Loucy (cell line): Measurements from ENCODE around the gene CFAP100.

Experiments
- H2AFZ ChIP-seq: fragments of 200-600 bp; sonication (generic); 2 replicates; pipeline ENCODE4 v1.6.0; 2016; ENCODE audit warnings: antibody characterized with exemption, mild to moderate bottlenecking, low read length, moderate library complexity
- H3F3A ChIP-seq: fragments of 200-600 bp; 2 replicates; pipeline ENCODE4 v1.6.0; 2016; ENCODE audit warnings: antibody characterized with exemption, low read depth, mild to moderate bottlenecking
- H3K27me3 ChIP-seq: fragments of 200-600 bp; sonication (generic); 2 replicates; pipeline ENCODE4 v1.6.1; 2014; ENCODE audit warnings: low read length, mild to moderate bottlenecking; ENCODE audit not compliant: insufficient read depth, poor library complexity, severe bottlenecking
- H3K36me3 ChIP-seq: fragments of 200-600 bp; sonication (generic); 2 replicates; pipeline ENCODE4 v1.6.1; 2016; ENCODE audit warnings: low read length; ENCODE audit not compliant: insufficient read depth
- H3K4me1 ChIP-seq: fragments of 200-600 bp; sonication (generic); 2 replicates; pipeline ENCODE4 v1.5.1; 2014; ENCODE audit warnings: low read length, mild to moderate bottlenecking; ENCODE audit not compliant: insufficient read depth, poor library complexity, severe bottlenecking
- H3K4me2 ChIP-seq: fragments of 200-600 bp; sonication (generic); 2 replicates; pipeline ENCODE4 v1.6.0; 2014; ENCODE audit warnings: antibody characterized with exemption, low read length, low read depth, mild to moderate bottlenecking; ENCODE audit not compliant: poor library complexity, severe bottlenecking
- H3K4me3 ChIP-seq: fragments of 200-600 bp; sonication (generic); 2 replicates; pipeline ENCODE4 v1.5.1; 2014; ENCODE audit warnings: low read length, mild to moderate bottlenecking, mixed read lengths; ENCODE audit not compliant: poor library complexity, severe bottlenecking
- H3K79me2 ChIP-seq: fragments of 200-600 bp; sonication (generic); 2 replicates; pipeline ENCODE4 v1.6.1; 2014; ENCODE audit warnings: low read length; ENCODE audit not compliant: insufficient read depth
- H3K9ac ChIP-seq: fragments of 200-600 bp; sonication (generic); 2 replicates; pipeline ENCODE4 v1.6.0; 2014; ENCODE audit warnings: mild to moderate bottlenecking, low read depth, low read length, moderate library complexity; ENCODE audit not compliant: poor library complexity, severe bottlenecking
- H3K9me2 ChIP-seq: fragments of 200-600 bp; sonication (generic); replicated peaks from 2 replicates; pipeline ENCODE4 v1.6.1; 2016; ENCODE audit warnings: low read depth, low read length, mixed read lengths
- H3K9me3 ChIP-seq: fragments of 200-600 bp; sonication (generic); 2 replicates; pipeline ENCODE4 v1.6.1; 2014; ENCODE audit warnings: mild to moderate bottlenecking, antibody characterized with exemption, low read length, low read depth; ENCODE audit not compliant: insufficient read depth
- H4K20me1 ChIP-seq: fragments of 200-600 bp; sonication (generic); 2 replicates; pipeline ENCODE4 v1.6.0; 2014; ENCODE audit warnings: antibody characterized with exemption, low read length, mild to moderate bottlenecking; ENCODE audit not compliant: insufficient read depth, poor library complexity, severe bottlenecking
- EZH2phosphoT487 ChIP-seq: fragments of 200-600 bp; IDR thresholded peaks from 2 replicates; pipeline ENCODE4 v1.6.1; 2018; ENCODE audit warnings: antibody characterized with exemption, mild to moderate bottlenecking, moderate library complexity, borderline replicate concordance
- TF ChIP-seq, protein P1 (sequence below): fragments of 200-600 bp; sonication (generic); conservative IDR thresholded peaks from 2 replicates; pipeline ENCODE4 v1.5.1; 2014; ENCODE audit warnings: mild to moderate bottlenecking, antibody characterized with exemption, low read length

The CFAP100 gene

DNA sequence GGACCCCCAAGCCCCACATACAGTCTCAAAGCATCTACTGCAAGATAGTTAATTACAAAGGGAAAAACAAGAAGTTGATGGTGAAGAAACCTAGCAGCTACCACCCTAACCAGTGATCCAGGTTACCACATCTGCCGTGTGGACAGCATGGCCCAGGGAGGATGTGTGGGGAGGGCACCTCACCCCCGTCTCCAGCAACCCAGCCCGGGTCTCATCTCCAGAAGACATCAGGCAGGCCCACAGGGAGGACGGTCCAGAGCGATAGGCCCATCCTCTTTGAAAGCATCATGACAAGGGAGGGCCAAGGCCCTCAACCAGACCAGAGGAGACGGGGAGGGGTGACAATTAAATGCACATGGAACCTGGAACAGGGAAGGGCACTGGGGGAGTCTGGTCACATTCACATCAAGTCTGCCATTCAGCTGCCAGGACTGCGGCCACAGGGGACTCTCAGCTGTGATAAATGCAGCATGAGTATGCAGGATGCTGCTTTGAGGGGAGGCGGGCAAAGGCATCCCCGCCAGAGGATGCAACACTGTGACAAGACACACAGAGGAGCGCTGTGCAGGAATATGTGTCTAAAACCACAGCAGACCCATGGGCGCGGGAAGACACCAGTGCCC is 62.2 kb downstream of the CFAP100 start:
- Histone ChIP-seq H4K20me1 (peaks cover 50% of the 10 kb centered on the region), H3K79me2 (peaks cover 76% of the 10 kb centered on the region), H3F3A (no peaks in the 10 kb centered on the region)

DNA sequence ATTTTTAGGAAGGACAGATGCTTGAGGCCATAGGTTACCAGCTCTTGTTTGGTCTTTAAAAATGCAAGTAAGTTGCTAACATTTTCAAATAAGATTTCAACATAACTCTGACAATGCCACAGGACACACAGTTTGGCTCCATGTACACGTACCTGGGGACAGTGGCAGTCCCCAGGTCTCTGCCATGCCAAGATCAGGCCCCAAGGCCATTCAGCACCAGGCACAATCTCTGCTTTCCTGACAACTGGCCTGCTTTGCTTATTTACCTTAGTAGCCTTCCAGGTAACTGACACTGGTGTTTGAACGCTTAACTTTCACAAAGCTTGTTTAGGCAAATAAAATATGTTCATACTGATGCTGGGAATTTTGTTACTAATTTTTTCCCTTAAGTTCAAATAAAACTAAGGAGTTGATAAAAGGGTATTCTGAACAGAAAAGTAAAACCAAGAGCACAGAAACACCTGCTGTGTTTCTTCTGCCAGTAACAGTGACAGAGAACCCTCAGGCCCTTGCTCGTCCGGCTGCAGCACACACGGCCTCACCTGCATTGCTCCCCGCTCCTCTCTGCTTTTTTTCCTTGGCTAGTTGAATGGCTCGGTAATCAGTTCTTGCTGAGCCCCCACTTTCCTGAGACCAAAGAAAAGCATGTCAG is 64.5 kb downstream of the CFAP100 start:
- H3K9me2 ChIP-seq: no peaks in the 10 kb centered on the region
- H3K4me3 ChIP-seq: no peak overlapping the region
- no peak overlapping the region for H3K4me2 ChIP-seq
- peaks cover 90% of the 10 kb centered on the region; the same call in 1 of the 2 replicates for H3K36me3 ChIP-seq
- no peak overlapping the region for H2AFZ ChIP-seq
- H3F3A ChIP-seq: no peaks in the 10 kb centered on the region
- H3K9ac ChIP-seq: no peak overlapping the region
- no peaks in the 10 kb centered on the region for H3K4me1 ChIP-seq
- TF ChIP-seq, protein P1, sequence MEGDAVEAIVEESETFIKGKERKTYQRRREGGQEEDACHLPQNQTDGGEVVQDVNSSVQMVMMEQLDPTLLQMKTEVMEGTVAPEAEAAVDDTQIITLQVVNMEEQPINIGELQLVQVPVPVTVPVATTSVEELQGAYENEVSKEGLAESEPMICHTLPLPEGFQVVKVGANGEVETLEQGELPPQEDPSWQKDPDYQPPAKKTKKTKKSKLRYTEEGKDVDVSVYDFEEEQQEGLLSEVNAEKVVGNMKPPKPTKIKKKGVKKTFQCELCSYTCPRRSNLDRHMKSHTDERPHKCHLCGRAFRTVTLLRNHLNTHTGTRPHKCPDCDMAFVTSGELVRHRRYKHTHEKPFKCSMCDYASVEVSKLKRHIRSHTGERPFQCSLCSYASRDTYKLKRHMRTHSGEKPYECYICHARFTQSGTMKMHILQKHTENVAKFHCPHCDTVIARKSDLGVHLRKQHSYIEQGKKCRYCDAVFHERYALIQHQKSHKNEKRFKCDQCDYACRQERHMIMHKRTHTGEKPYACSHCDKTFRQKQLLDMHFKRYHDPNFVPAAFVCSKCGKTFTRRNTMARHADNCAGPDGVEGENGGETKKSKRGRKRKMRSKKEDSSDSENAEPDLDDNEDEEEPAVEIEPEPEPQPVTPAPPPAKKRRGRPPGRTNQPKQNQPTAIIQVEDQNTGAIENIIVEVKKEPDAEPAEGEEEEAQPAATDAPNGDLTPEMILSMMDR: no peak
- no peak for TF ChIP-seq EZH2phosphoT487
- H3K9me3 ChIP-seq: no peaks in the 10 kb centered on the region
- peaks cover 55% of the 10 kb centered on the region for H4K20me1 ChIP-seq
- peaks cover 83% of the 10 kb centered on the region for H3K79me2 ChIP-seq
- H3K27me3 ChIP-seq: no peaks in the 10 kb centered on the region

More for the DNA sequence above, 62.2 kb downstream of the CFAP100 start:
- H3K27me3 ChIP-seq: no peaks in the 10 kb centered on the region
- H3K9ac ChIP-seq: no peak overlapping the region
- H3K4me3 ChIP-seq: no peak overlapping the region
- H3K4me1 ChIP-seq: no peaks in the 10 kb centered on the region
- peaks cover 90% of the 10 kb centered on the region; the same call in 1 of the 2 replicates for H3K36me3 ChIP-seq
- no peak overlapping the region for H3K4me2 ChIP-seq
- TF ChIP-seq, protein P1: no peak
- TF ChIP-seq EZH2phosphoT487: no peak
- H3K9me2 ChIP-seq: no peaks in the 10 kb centered on the region
- no peaks in the 10 kb centered on the region for H3K9me3 ChIP-seq
- no peak overlapping the region for H2AFZ ChIP-seq

DNA sequence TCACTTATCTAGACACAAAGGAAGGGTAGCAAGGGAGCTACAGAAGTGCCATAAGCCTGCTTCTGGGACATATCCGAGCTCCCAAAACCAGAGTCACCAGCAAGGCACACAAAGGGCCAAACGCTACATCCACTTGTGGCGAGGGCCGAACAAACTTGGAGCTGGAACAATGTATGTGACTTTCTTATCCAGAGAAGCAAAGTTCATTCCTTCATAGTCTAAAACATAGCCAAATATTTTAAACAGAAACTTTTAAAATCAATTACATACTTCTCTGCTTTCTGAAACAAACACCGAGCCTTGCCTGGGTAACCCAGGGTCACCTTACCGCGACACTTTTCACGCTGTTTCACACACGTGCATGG is 65.0 kb downstream of the CFAP100 start:
- Histone ChIP-seq H3K36me3 (peaks cover 90% of the 10 kb centered on the region; the same call in 1 of the 2 replicates), H3K9me3 (no peaks in the 10 kb centered on the region), H3K9ac (no peak overlapping the region), H3K4me3 (no peak overlapping the region), H3K27me3 (no peaks in the 10 kb centered on the region), H3F3A (no peaks in the 10 kb centered on the region), H3K9me2 (no peaks in the 10 kb centered on the region), H3K4me1 (no peaks in the 10 kb centered on the region), H4K20me1 (peaks cover 58% of the 10 kb centered on the region), H3K79me2 (peaks cover 83% of the 10 kb centered on the region), H2AFZ (no peak overlapping the region), H3K4me2 (no peak overlapping the region)
- no peak for TF ChIP-seq EZH2phosphoT487
- TF ChIP-seq, protein P1: no peak
